K562 (cell line): ENCODE measurements around the gene GPR15LG. TPM values are rescaled to one million over a fixed set of nuclear protein-coding genes. Genes with fewer than 3 reads are reported as not detected.
A peak's percentile ranks its signal among the peaks of the same experiment; 100 is the strongest.

Experiments used
- ETS2 ChIP-seq: IDR thresholded peaks from 2 replicates; pipeline ENCODE4 v1.6.1; 2016; ENCODE audit warnings: borderline replicate concordance, missing genetic modification characterization, mild to moderate bottlenecking, moderate library complexity, missing compliant biosample characterization; ENCODE audit not compliant: poor library complexity, severe bottlenecking
- HBP1 ChIP-seq: fragments of 450-650 bp; formaldehyde crosslinking; IDR thresholded peaks from 2 replicates; pipeline ENCODE4 v1.4.0; 2022; ENCODE audit warnings: missing genetic modification characterization
- LARP7 ChIP-seq: fragments of 450-650 bp; IDR thresholded peaks from 2 replicates; pipeline ENCODE4 v1.6.1; 2016
- MEIS2 ChIP-seq: fragments of 450-650 bp; IDR thresholded peaks from 2 replicates; pipeline ENCODE4 v1.6.1; 2014; ENCODE audit warnings: mild to moderate bottlenecking; ENCODE audit not compliant: partially characterized antibody
- NRF1 ChIP-seq, 2 experiments: fragments of 450-650 bp; IDR thresholded peaks in 1 of 2; conservative IDR thresholded peaks in 1 of 2; 2 replicates each; pipeline ENCODE4 v1.6.1; 2014; ENCODE audit warnings: mild to moderate bottlenecking in 2 of 2
- RCOR1 ChIP-seq, 2 experiments: IDR thresholded peaks; 2 replicates each; pipeline ENCODE4 v1.6.1; 2012; ENCODE audit warnings: low read depth in 2 of 2, low read length in 2 of 2, borderline replicate concordance in 1 of 2, improper control_type of control experiment in 1 of 2
- REST ChIP-seq, 2 experiments: fragments of 450-650 bp; formaldehyde crosslinking in 1 of 2; IDR thresholded peaks; 2 replicates each; pipeline versions ENCODE4 v1.4.0 to v1.6.1; 2014 to 2020; ENCODE audit warnings: mild to moderate bottlenecking in 2 of 2, borderline replicate concordance in 1 of 2, low read depth in 1 of 2
- TOE1 ChIP-seq, 2 experiments: fragments of 450-650 bp in 1 of 2; sonication (generic) in 1 of 2; formaldehyde crosslinking in 1 of 2; IDR thresholded peaks; 2 replicates each; pipeline versions ENCODE4 v1.7.1 to v1.8.0; 2016 to 2022; ENCODE audit warnings: borderline replicate concordance in 2 of 2, mild to moderate bottlenecking in 2 of 2, antibody characterized with exemption in 1 of 2, inconsistent platforms in 1 of 2, low read depth in 1 of 2, missing genetic modification reagents in 1 of 2, moderate library complexity in 1 of 2
- XRCC3 ChIP-seq: fragments of 450-650 bp; IDR thresholded peaks from 2 replicates; pipeline ENCODE4 v1.6.1; 2017; ENCODE audit warnings: mild to moderate bottlenecking, moderate library complexity
- ZNF551 ChIP-seq: fragments of 250-450 bp; sonication (Bioruptor Pico); IDR thresholded peaks from 2 replicates; pipeline ENCODE4 v1.5.0; 2021; ENCODE audit warnings: mild to moderate bottlenecking, moderate library complexity
- polyA plus RNA-seq, 8 experiments: library from polyadenylated mRNA; depleted of rRNA in 4 of 8; stranded (reverse) in 5 of 8; unstranded in 3 of 8; fragments of >200 nt; fragmentation: Nextera tagmentation in 2 of 8; fragmentation: Illumina TruSeq in 1 of 8; extraction: Ambion mirVana in 2 of 8; extraction: Trizol in 1 of 8; gene quantifications; 2 replicates each; pipeline versions ENCODE4 v1.2.1 to v1.2.3, GENCODE V29; 2011 to 2014; ENCODE audit warnings: inconsistent platforms in 1 of 8, missing spikeins in 1 of 8
- total RNA-seq, 7 experiments: library from RNA; depleted of rRNA in 6 of 7; stranded (reverse); fragments of >200 nt in 6 of 7; fragmentation: Illumina TruSeq in 2 of 7; extraction: Trizol in 2 of 7; gene quantifications; 2 replicates each; pipeline versions ENCODE4 v1.2.1 to v1.2.3, GENCODE V29; 2011 to 2021; ENCODE audit warnings: low replicate concordance in 1 of 7

Gene GPR15LG
- total and polyA plus RNA-seq, 9 of the 15 experiments (the other 6 are each of a cell fraction or from before 2014, with no cell fraction given): 0.51 TPM; not detected in 8

GRCh38 chr10:84205049-84205852, 31.6 kb downstream of the GPR15LG start (continued):
- TF ChIP-seq REST (IDR thresholded peaks at IDR 0.05; ENCODE audit: borderline replicate concordance) (peak; percentile 76), REST (CRISPR knock-in tag; IDR thresholded peaks at IDR 0.05; ENCODE audit: low read depth) (no peak), MEIS2 (peak; percentile 41), XRCC3 (no peak), NRF1 (conservative IDR thresholded peaks at IDR 0.05 in 1 of 2, IDR thresholded peaks at IDR 0.05 in 1 of 2) (0 out of 4 replicates have a peak, but pooled peaks of 1 of the 2 experiments have one; percentile 27), ETS2 (tag) (no peak), TOE1 (IDR thresholded peaks at IDR 0.05; ENCODE audit: borderline replicate concordance) (0 out of 2 replicates have a peak, but pooled peaks have one; percentile 16), TOE1 (CRISPR knock-in tag; IDR thresholded peaks at IDR 0.05; ENCODE audit: borderline replicate concordance, low read depth) (no peak), RCOR1 (IDR thresholded peaks at IDR 0.05; ENCODE audit: borderline replicate concordance in 1 of 2, low read depth in 2 of 2, low read length in 2 of 2) (0 out of 4 replicates have a peak, but pooled peaks of 1 of the 2 experiments have one; percentile 48), ZNF551 (CRISPR knock-in tag) (no peak), LARP7 (0 out of 2 replicates have a peak, but pooled peaks have one; percentile 61), HBP1 (CRISPR knock-in tag) (0 out of 2 replicates have a peak, but pooled peaks have one; percentile 10)
